ENCODE measurements around the gene FOXF2.

FOXF2 gene

GRCh38 chr6:1439349-1439748, 50.0 kb downstream of the FOXF2 start:
- TF ChIP-seq CTCF (conservative IDR thresholded peaks at IDR 0.05; ENCODE audit: control insufficient read depth, insufficient read depth, low read depth, low read length) = no peak
- no peak overlapping the region for H3K4me3 ChIP-seq (ENCODE audit: control insufficient read depth, low read depth, low read length)
- peak; percentile 40 for DNase-seq (ENCODE audit: low read depth)

GRCh38 chr6:1442929-1443328, 53.6 kb downstream of the FOXF2 start:
- no peak for TF ChIP-seq CTCF (conservative IDR thresholded peaks at IDR 0.05; ENCODE audit: control insufficient read depth, insufficient read depth, low read depth, low read length)
- DNase-seq (ENCODE audit: low read depth) = no peak

More at GRCh38 chr6:1442929-1443328, 53.6 kb downstream of the FOXF2 start:
- H3K4me3 ChIP-seq (ENCODE audit: control insufficient read depth, low read depth, low read length) = no peak overlapping the region
